ENCODE results near the gene OGFOD1.

OGFOD1 gene

GRCh38 chr16:56450986-56451752 lies at the start of gene OGFOD1, which contains the start of gene NUDT21:
Gene OGFOD1 (plus strand): TSS chr16:56451554. CDS start chr16:56451613, 59 bp downstream.
Gene NUDT21 (minus strand): TSS chr16:56451332. CDS start chr16:56451202, 130 bp downstream.
- in situ Hi-C loops (cut with HindIII; ENCODE audit: low sequenced_read_pairs): no loop called here

- in situ Hi-C loops (cut with HindIII; ENCODE audit: low sequenced_read_pairs): no loop called here
Observed at GRCh38 chr16:56405977-56406672, 45.2 kb upstream of the OGFOD1 start.

- in situ Hi-C loops (cut with HindIII; ENCODE audit: low sequenced_read_pairs): no loop called here
Observed at GRCh38 chr16:56408379-56409098, 42.8 kb upstream of the OGFOD1 start.

- in situ Hi-C loops (cut with HindIII; ENCODE audit: low sequenced_read_pairs): no loop called here
Observed at GRCh38 chr16:56409195-56409594, 42.2 kb upstream of the OGFOD1 start.

GRCh38 chr16:56411123-56411522 lies 40.2 kb upstream of the OGFOD1 start:
- in situ Hi-C loops (cut with HindIII; ENCODE audit: low sequenced_read_pairs): no loop called here

GRCh38 chr16:56411624-56412023 lies 39.7 kb upstream of the OGFOD1 start:
- in situ Hi-C loops (cut with HindIII; ENCODE audit: low sequenced_read_pairs): no loop called here

GRCh38 chr16:56413381-56413780 lies 38.0 kb upstream of the OGFOD1 start:
- in situ Hi-C loops (cut with HindIII; ENCODE audit: low sequenced_read_pairs): no loop called here

GRCh38 chr16:56414366-56414765 lies 37.0 kb upstream of the OGFOD1 start:
- in situ Hi-C loops (cut with HindIII; ENCODE audit: low sequenced_read_pairs): no loop called here

GRCh38 chr16:56415875-56416274 lies 35.5 kb upstream of the OGFOD1 start:
- in situ Hi-C loops (cut with HindIII; ENCODE audit: low sequenced_read_pairs): no loop called here

GRCh38 chr16:56417138-56417537 lies 34.2 kb upstream of the OGFOD1 start:
- in situ Hi-C loops (cut with HindIII; ENCODE audit: low sequenced_read_pairs): no loop called here

- in situ Hi-C loops (cut with HindIII; ENCODE audit: low sequenced_read_pairs): no loop called here
Observed at GRCh38 chr16:56419740-56420548, 31.4 kb upstream of the OGFOD1 start.

- in situ Hi-C loops (cut with HindIII; ENCODE audit: low sequenced_read_pairs): no loop called here
Observed at GRCh38 chr16:56420613-56421012, 30.7 kb upstream of the OGFOD1 start.

GRCh38 chr16:56421313-56421712 lies 30.0 kb upstream of the OGFOD1 start:
- in situ Hi-C loops (cut with HindIII; ENCODE audit: low sequenced_read_pairs): no loop called here

GRCh38 chr16:56421976-56422669 lies 29.2 kb upstream of the OGFOD1 start:
- in situ Hi-C loops (cut with HindIII; ENCODE audit: low sequenced_read_pairs): no loop called here

GRCh38 chr16:56422896-56423441 lies 28.4 kb upstream of the OGFOD1 start:
- in situ Hi-C loops (cut with HindIII; ENCODE audit: low sequenced_read_pairs): no loop called here

GRCh38 chr16:56423584-56424403 lies 27.6 kb upstream of the OGFOD1 start:
- in situ Hi-C loops (cut with HindIII; ENCODE audit: low sequenced_read_pairs): no loop called here

- in situ Hi-C loops (cut with HindIII; ENCODE audit: low sequenced_read_pairs): no loop called here
Observed at GRCh38 chr16:56424404-56424764, 27.0 kb upstream of the OGFOD1 start.

- in situ Hi-C loops (cut with HindIII; ENCODE audit: low sequenced_read_pairs): loop anchor here (5.0 kb wide), 1 partner anchor 57 kb away; no protein-coding TSS in a partner anchor
Observed at GRCh38 chr16:56424791-56425438, 26.4 kb upstream of the OGFOD1 start.

Measured in endothelial cell of hepatic sinusoid (primary cell).